Liver (tissue), 3 donors: Measurements from ENCODE around the gene HVCN1.

Source experiments
- CTCF ChIP-seq: fragments of 150-350 bp; IDR thresholded peaks from 2 replicates; pipeline ENCODE4 v1.5.1; 2017; ENCODE audit warnings: improper control_type of control experiment, low read depth, low read length; ENCODE audit not compliant: missing input control
- RAD21 ChIP-seq, 2 donors: IDR thresholded peaks; 2 replicates each; pipeline ENCODE4 v1.6.1; 2016; ENCODE audit warnings: antibody characterized with exemption in 2 of 2, mild to moderate bottlenecking in 2 of 2
- TAF1 ChIP-seq: conservative IDR thresholded peaks from 2 replicates; pipeline ENCODE4 v1.6.1; 2016; ENCODE audit warnings: antibody characterized with exemption, mild to moderate bottlenecking
- donor health status: healthy.
- donor health status: healthy.

- no peak for TF ChIP-seq TAF1
- TF ChIP-seq CTCF, result no peak
- TF ChIP-seq RAD21 (IDR thresholded peaks at IDR 0.05), result no peak
Measured at GRCh38 chr12:110636516-110636915, 52.4 kb downstream of the HVCN1 start.
